GM13977 (cell line): Measurements from ENCODE around the gene PRF1.

Experiments
- DNase-seq: peaks from one replicate; pipeline ENCODE4 v3.0.0; 2012; ENCODE audit warnings: low spot score
- CTCF ChIP-seq: IDR thresholded peaks from 2 replicates; pipeline ENCODE4 v1.5.1; 2012; ENCODE audit warnings: mild to moderate bottlenecking, control low read depth; ENCODE audit not compliant: insufficient read depth; ENCODE audit errors: extremely low read depth, missing control alignments
- in situ Hi-C: fragments of 300-500 bp; cut with MboI; formaldehyde crosslinking; loops from one replicate; pipeline ENCODE4 v1.12.0; 2022; ENCODE audit warnings: low sequenced_read_pairs, low pct_unique_long_range_greater_than_20kb, mixed read lengths, inconsistent platforms; ENCODE audit not compliant: unreplicated experiment

Gene PRF1

GRCh38 chr10:70588859-70589570 is 13.5 kb downstream of the PRF1 start:
- no peak for TF ChIP-seq CTCF
- in situ Hi-C loops: no loop called here
- no peak for DNase-seq

- in situ Hi-C loops: no loop called here
- no peak for TF ChIP-seq CTCF
- no peak for DNase-seq
Measured at GRCh38 chr10:70588255-70588654, 14.3 kb downstream of the PRF1 start.

GRCh38 chr10:70587045-70587658 is 15.4 kb downstream of the PRF1 start:
- in situ Hi-C loops: no loop called here
- TF ChIP-seq CTCF: no peak
- DNase-seq: no peak

- no peak for TF ChIP-seq CTCF
- DNase-seq: no peak
- in situ Hi-C loops: no loop called here
Measured at GRCh38 chr10:70586348-70586930, 16.1 kb downstream of the PRF1 start.

GRCh38 chr10:70585578-70586169 is 16.9 kb downstream of the PRF1 start:
- in situ Hi-C loops: no loop called here
- no peak for DNase-seq

More at GRCh38 chr10:70585578-70586169, 16.9 kb downstream of the PRF1 start:
- no peak for TF ChIP-seq CTCF
